KMS-11 (cell line): ENCODE measurements around the gene OR10A5.

ENCODE experiments used
- H2AFZ ChIP-seq: fragments of 200-600 bp; sonication (generic); 2 replicates; pipeline ENCODE4 v1.6.1; 2016; ENCODE audit warnings: antibody characterized with exemption, mixed run types, low read depth
- H3K27ac ChIP-seq: fragments of 200-600 bp; sonication (generic); 2 replicates; pipeline ENCODE4 v1.6.1; 2016; ENCODE audit warnings: mild to moderate bottlenecking, mixed run types
- H3K27me3 ChIP-seq: fragments of 200-600 bp; sonication (generic); 2 replicates; pipeline ENCODE4 v1.6.1; 2017; ENCODE audit warnings: mild to moderate bottlenecking, low read depth, mixed run types, moderate library complexity; ENCODE audit not compliant: insufficient read depth
- H3K36me3 ChIP-seq: fragments of 200-600 bp; sonication (generic); 2 replicates; pipeline ENCODE4 v1.6.1; 2017; ENCODE audit warnings: mild to moderate bottlenecking, mixed run types; ENCODE audit not compliant: insufficient read depth
- H3K4me1 ChIP-seq: fragments of 200-600 bp; sonication (generic); 2 replicates; pipeline ENCODE4 v1.6.1; 2016; ENCODE audit warnings: mild to moderate bottlenecking, low read depth, mixed run types; ENCODE audit not compliant: poor library complexity, severe bottlenecking
- H3K4me2 ChIP-seq: fragments of 200-600 bp; sonication (generic); 2 replicates; pipeline ENCODE4 v1.7.0; 2016; ENCODE audit warnings: mild to moderate bottlenecking, mixed run types
- H3K4me3 ChIP-seq: fragments of 200-600 bp; sonication (generic); IDR thresholded peaks from 2 replicates; pipeline ENCODE4 v1.6.1; 2017; ENCODE audit warnings: low read depth, low read length, mixed read lengths; ENCODE audit not compliant: insufficient read depth
- H3K79me2 ChIP-seq: fragments of 200-600 bp; sonication (generic); 2 replicates; pipeline ENCODE4 v1.6.1; 2016; ENCODE audit warnings: low read depth, mixed run types; ENCODE audit not compliant: insufficient read depth
- H3K9ac ChIP-seq: fragments of 200-600 bp; sonication (generic); 2 replicates; pipeline ENCODE4 v1.6.1; 2016; ENCODE audit warnings: mild to moderate bottlenecking, mixed run types
- H4K20me1 ChIP-seq: fragments of 200-600 bp; sonication (generic); 2 replicates; pipeline ENCODE4 v1.6.1; 2016; ENCODE audit warnings: mild to moderate bottlenecking, mixed run types; ENCODE audit not compliant: insufficient read depth
- TF ChIP-seq, protein P1 (sequence below): fragments of 200-600 bp; sonication (generic); conservative IDR thresholded peaks from 2 replicates; pipeline ENCODE4 v1.6.1; 2017; ENCODE audit warnings: low read depth, mild to moderate bottlenecking, antibody characterized with exemption, low read length, moderate library complexity, mixed read lengths

Gene OR10A5

DNA sequence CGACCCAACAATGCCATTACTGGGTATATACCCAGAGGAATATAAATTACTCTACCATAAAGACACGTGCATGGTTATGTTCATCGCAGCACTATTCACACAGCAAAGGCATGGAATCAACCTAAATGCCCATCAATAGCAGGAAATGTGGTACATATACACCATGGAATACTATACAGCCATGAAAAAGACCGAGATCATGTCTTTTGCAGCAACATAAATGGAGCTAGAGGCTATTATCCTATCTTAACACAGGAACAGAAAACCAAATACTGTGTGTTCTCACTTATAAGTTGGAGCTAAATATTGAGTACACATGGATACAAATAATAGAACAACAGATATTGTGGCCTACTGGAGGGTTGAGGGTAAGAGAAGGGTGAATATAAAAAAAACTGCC lies 43.3 kb downstream of the OR10A5 start:
- Histone ChIP-seq H2AFZ (no peak overlapping the region), H3K4me2 (no peak overlapping the region), H3K79me2 (no peaks in the 10 kb centered on the region), H3K36me3 (no peaks in the 10 kb centered on the region), H3K4me1 (no peaks in the 10 kb centered on the region), H3K4me3 (no peak overlapping the region), H3K9ac (no peak overlapping the region), H4K20me1 (no peaks in the 10 kb centered on the region), H3K27ac (no peak overlapping the region), H3K27me3 (no peaks in the 10 kb centered on the region)
- TF ChIP-seq, protein P1, sequence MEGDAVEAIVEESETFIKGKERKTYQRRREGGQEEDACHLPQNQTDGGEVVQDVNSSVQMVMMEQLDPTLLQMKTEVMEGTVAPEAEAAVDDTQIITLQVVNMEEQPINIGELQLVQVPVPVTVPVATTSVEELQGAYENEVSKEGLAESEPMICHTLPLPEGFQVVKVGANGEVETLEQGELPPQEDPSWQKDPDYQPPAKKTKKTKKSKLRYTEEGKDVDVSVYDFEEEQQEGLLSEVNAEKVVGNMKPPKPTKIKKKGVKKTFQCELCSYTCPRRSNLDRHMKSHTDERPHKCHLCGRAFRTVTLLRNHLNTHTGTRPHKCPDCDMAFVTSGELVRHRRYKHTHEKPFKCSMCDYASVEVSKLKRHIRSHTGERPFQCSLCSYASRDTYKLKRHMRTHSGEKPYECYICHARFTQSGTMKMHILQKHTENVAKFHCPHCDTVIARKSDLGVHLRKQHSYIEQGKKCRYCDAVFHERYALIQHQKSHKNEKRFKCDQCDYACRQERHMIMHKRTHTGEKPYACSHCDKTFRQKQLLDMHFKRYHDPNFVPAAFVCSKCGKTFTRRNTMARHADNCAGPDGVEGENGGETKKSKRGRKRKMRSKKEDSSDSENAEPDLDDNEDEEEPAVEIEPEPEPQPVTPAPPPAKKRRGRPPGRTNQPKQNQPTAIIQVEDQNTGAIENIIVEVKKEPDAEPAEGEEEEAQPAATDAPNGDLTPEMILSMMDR: no peak

DNA sequence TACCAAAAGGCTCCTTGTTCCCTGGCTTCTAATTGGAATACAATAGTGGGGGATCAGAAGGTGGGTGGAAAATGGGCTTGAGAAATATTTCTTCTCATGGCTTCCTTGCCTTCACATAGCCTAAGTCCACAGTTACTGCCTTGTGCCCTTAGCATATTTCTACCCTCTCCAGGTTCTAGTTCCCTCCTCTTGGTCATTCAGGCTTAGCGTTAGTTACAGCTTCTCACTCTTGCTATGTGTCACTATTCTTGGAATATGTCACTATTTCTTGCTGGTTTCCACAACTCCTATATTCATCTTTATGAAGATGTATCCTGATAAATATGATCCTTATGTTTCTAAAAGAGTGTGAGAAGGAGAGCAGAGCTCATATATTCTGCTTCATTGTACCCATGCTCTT lies 44.4 kb downstream of the OR10A5 start:
- no peak overlapping the region for H3K4me2 ChIP-seq
- TF ChIP-seq, protein P1: no peak
- H2AFZ ChIP-seq: no peak overlapping the region
- H3K27me3 ChIP-seq: no peaks in the 10 kb centered on the region
- no peak overlapping the region for H3K4me3 ChIP-seq
- no peak overlapping the region for H3K27ac ChIP-seq
- H4K20me1 ChIP-seq: no peaks in the 10 kb centered on the region
- no peaks in the 10 kb centered on the region for H3K36me3 ChIP-seq
- H3K9ac ChIP-seq: no peak overlapping the region
- H3K79me2 ChIP-seq: no peaks in the 10 kb centered on the region
- no peaks in the 10 kb centered on the region for H3K4me1 ChIP-seq

DNA sequence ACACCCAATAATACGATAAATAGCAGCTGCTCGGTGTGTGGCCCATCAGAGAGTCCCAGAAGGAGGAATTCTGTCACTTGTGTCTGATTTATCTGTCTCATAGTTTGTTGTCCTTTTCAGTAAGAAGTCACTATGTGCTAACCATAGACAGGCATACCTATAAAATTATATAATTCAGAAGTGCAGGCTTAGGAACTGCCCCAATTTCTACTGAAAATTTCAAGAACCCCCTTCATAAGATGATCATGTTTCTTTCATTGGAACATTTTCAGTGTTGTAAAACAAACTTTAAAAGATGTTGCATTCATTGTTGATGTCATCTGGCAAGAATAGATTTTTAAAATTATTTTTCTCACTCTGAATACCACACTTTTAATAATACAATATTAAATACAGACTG lies 46.9 kb downstream of the OR10A5 start, which contains the start of gene OR2D2:
TSS of gene OR2D2 (minus strand) at position 101 of the 400 bp plus-strand sequence. CDS start at position 101, 0 bp downstream.
- no peak within 1 kb of the TSS for H3K4me3 ChIP-seq
- H3K36me3 ChIP-seq: no peaks in the 10 kb centered on the region
- TF ChIP-seq, protein P1: no peak
- no peaks in the 10 kb centered on the region for H3K4me1 ChIP-seq
- H3K79me2 ChIP-seq: no peaks in the 10 kb centered on the region
- no peak within 1 kb of the TSS for H2AFZ ChIP-seq
- no peaks in the 10 kb centered on the region for H4K20me1 ChIP-seq
- no peak within 1 kb of the TSS for H3K27ac ChIP-seq
- no peaks in the 10 kb centered on the region for H3K27me3 ChIP-seq
- H3K4me2 ChIP-seq: no peak within 1 kb of the TSS
- H3K9ac ChIP-seq: no peak within 1 kb of the TSS

DNA sequence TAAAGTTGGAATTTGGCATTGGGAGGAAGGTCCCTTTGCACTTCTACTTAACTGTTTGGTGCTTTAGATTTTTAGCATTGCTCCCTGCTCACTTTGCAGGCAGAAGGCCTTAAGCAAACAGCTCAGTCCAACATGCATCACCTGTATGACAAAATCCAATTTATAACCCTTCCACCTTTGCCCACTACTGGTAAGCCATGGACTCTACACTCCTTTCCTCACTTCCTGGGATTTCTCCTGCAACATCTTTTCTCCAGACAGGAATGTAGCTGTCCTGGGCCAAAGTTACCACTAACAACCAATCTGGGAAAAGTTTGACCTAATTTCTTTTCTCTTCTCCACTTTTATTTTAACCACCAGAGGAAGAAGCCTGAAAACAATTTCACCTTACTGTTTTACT lies 48.6 kb downstream of the OR10A5 start:
- no peak overlapping the region for H3K4me2 ChIP-seq
- no peak overlapping the region for H3K4me3 ChIP-seq
- no peaks in the 10 kb centered on the region for H3K79me2 ChIP-seq
- H4K20me1 ChIP-seq: no peaks in the 10 kb centered on the region
- H3K27ac ChIP-seq: no peak overlapping the region
- H3K9ac ChIP-seq: no peak overlapping the region
- no peaks in the 10 kb centered on the region for H3K27me3 ChIP-seq
- no peaks in the 10 kb centered on the region for H3K36me3 ChIP-seq
- no peak overlapping the region for H2AFZ ChIP-seq
- H3K4me1 ChIP-seq: no peaks in the 10 kb centered on the region
- TF ChIP-seq, protein P1: no peak
